Stromal cell of bone marrow (primary cell): ENCODE measurements around the gene GRK2.
A peak's percentile ranks its signal among the peaks of the same experiment; 100 is the strongest.

Experiments
- DNase-seq: peaks from one replicate; pipeline ENCODE4 v3.0.0-alpha.2; 2012; ENCODE audit warnings: low read depth

Gene GRK2

GRCh38 chr11:67301313-67301921, 35.1 kb downstream of the GRK2 start:
- no peak for DNase-seq

- no peak for DNase-seq
Observed at GRCh38 chr11:67301951-67302516, 35.8 kb downstream of the GRK2 start.

- DNase-seq: no peak
Observed at GRCh38 chr11:67302571-67303131, 36.4 kb downstream of the GRK2 start.

- peak; percentile 24 for DNase-seq
Observed at GRCh38 chr11:67303132-67303834, 37.0 kb downstream of the GRK2 start, which contains the start of gene SSH3. Gene SSH3 (plus strand): TSS chr11:67303530. CDS start chr11:67303626, 96 bp downstream.

- no peak for DNase-seq
Observed at GRCh38 chr11:67303835-67304411, 37.6 kb downstream of the GRK2 start.

GRCh38 chr11:67304511-67305113, 38.3 kb downstream of the GRK2 start:
- DNase-seq: no peak

GRCh38 chr11:67306769-67307544, 40.7 kb downstream of the GRK2 start:
- DNase-seq: no peak

GRCh38 chr11:67307545-67308001, 41.3 kb downstream of the GRK2 start:
- no peak for DNase-seq

GRCh38 chr11:67308031-67308866, 42.0 kb downstream of the GRK2 start:
- no peak for DNase-seq

- DNase-seq: no peak
Observed at GRCh38 chr11:67309166-67309565, 42.9 kb downstream of the GRK2 start.

- DNase-seq: no peak
Observed at GRCh38 chr11:67309661-67310061, 43.4 kb downstream of the GRK2 start.

GRCh38 chr11:67310246-67311050, 44.2 kb downstream of the GRK2 start:
- no peak for DNase-seq

- no peak for DNase-seq
Observed at GRCh38 chr11:67311051-67311555, 44.8 kb downstream of the GRK2 start.

- DNase-seq: no peak
Observed at GRCh38 chr11:67311556-67312082, 45.3 kb downstream of the GRK2 start.

GRCh38 chr11:67312187-67313021, 46.1 kb downstream of the GRK2 start:
- no peak for DNase-seq

GRCh38 chr11:67313125-67313890, 47.0 kb downstream of the GRK2 start:
- no peak for DNase-seq

- no peak for DNase-seq
Observed at GRCh38 chr11:67314218-67314617, 47.9 kb downstream of the GRK2 start.
